Keratinocyte (primary cell): ENCODE measurements around the gene PURA.

Source experiments
- EZH2 ChIP-seq: IDR thresholded peaks from one replicate; pipeline ENCODE4 v1.6.1; 2012; ENCODE audit warnings: inconsistent platforms, mild to moderate bottlenecking, low read length, moderate library complexity
- TF ChIP-seq, protein P1 (sequence below), 3 experiments: IDR thresholded peaks in 1 of 3; conservative IDR thresholded peaks in 1 of 3; optimal IDR thresholded peaks in 1 of 3; 2 replicates in 2 of 3; 3 replicates in 1 of 3; pipeline versions ENCODE3 to v1.5.1; 2011; ENCODE audit warnings: low read length in 3 of 3, mild to moderate bottlenecking in 3 of 3, moderate library complexity in 2 of 3, control low read depth in 1 of 3, inconsistent platforms in 1 of 3; ENCODE audit not compliant: insufficient read depth in 2 of 3; ENCODE audit errors: extremely low read depth in 1 of 3

DNA sequence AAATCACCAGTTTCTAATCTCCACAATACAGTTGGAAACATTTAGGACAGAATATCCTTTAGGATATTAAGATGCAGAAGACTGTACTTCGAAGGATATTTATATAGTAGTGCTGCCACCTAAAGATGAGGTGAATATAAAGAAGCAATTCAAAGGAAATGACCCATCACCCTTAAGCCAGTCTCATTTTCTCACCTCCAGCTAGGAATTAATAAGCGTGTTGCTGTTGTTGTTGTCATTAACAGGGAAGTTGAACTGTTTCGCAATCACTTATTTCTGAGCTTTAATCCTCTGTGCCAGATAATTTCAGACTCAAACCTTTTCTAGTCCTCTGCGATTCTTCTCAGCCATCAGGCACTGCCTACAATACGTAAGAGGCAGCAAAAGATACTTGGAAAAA lies 7.8 kb upstream of the PURA start:
- TF ChIP-seq, protein P1, sequence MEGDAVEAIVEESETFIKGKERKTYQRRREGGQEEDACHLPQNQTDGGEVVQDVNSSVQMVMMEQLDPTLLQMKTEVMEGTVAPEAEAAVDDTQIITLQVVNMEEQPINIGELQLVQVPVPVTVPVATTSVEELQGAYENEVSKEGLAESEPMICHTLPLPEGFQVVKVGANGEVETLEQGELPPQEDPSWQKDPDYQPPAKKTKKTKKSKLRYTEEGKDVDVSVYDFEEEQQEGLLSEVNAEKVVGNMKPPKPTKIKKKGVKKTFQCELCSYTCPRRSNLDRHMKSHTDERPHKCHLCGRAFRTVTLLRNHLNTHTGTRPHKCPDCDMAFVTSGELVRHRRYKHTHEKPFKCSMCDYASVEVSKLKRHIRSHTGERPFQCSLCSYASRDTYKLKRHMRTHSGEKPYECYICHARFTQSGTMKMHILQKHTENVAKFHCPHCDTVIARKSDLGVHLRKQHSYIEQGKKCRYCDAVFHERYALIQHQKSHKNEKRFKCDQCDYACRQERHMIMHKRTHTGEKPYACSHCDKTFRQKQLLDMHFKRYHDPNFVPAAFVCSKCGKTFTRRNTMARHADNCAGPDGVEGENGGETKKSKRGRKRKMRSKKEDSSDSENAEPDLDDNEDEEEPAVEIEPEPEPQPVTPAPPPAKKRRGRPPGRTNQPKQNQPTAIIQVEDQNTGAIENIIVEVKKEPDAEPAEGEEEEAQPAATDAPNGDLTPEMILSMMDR (optimal IDR thresholded peaks at IDR 0.05 in 1 of 3, IDR thresholded peaks at IDR 0.05 in 1 of 3, conservative IDR thresholded peaks at IDR 0.05 in 1 of 3; ENCODE audit: extremely low read depth in 1 of 3, insufficient read depth in 2 of 3, low read length in 3 of 3), result no peak
- no peak for TF ChIP-seq EZH2
